ENCODE results near the gene GRIK2. TPM values are rescaled to one million over a fixed set of nuclear protein-coding genes. Genes with fewer than 3 reads are reported as not detected.

The GRIK2 gene
- total RNA-seq, 1 donor from 2014 or later: not detected

DNA sequence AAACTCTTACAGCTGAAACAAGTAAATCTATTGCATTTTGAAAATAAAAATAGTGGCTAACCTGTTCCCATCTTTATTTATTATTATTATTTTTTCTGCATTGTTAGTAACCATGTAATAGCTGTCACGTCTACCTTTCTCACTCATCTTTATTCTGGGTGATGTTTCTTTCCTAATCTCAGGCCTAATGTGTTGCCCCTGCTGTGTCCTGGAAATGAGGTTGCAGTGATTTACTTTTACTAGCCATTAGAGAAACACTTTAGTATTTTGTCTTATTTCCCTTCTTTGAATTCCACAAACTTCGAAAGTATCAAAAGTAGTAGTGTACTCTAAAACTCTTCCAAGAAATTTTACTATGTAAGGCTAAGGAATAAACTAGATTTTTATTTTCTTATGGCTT lies 546.9 kb downstream of the GRIK2 start:
- Mint-ChIP-seq H3K4me3 (ENCODE audit: low read depth) (no peak overlapping the region), H3K9me3 (peaks cover 17% of the 10 kb centered on the region), H3K36me3 (ENCODE audit: low read depth) (no peaks in the 10 kb centered on the region), H3K27me3 (ENCODE audit: low read depth) (no peaks in the 10 kb centered on the region), H3K27ac (no peak overlapping the region), H3K4me1 (ENCODE audit: low read depth) (no peaks in the 10 kb centered on the region)
- no peak for DNase-seq (ENCODE audit: low spot score)
- intact Hi-C loops (cut with micrococcal nuclease): no loop called here

DNA sequence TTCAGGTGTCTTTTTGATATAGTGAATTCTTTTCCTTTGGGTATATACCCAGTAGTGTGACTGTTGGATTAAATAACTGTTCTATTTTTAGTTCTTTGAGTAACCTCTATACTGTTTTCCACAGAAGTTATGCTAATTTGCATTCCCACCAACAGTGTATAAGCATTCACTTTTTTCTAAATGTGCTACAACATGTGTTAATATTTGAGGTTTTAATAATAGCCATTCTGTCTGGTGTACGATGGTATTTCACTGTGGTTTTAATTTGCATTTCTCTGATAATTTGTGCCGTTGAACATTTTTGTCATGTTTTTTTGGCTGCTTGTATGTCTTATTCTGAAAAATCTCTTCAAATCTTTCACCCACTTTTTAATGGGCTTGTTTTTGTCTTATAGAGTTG lies 563.5 kb downstream of the GRIK2 start:
- DNase-seq (ENCODE audit: low spot score): no peak
- Mint-ChIP-seq H3K4me1 (ENCODE audit: low read depth) (no peaks in the 10 kb centered on the region), H3K27me3 (ENCODE audit: low read depth) (no peaks in the 10 kb centered on the region), H3K27ac (no peak overlapping the region), H3K4me3 (ENCODE audit: low read depth) (no peak overlapping the region), H3K36me3 (ENCODE audit: low read depth) (no peaks in the 10 kb centered on the region), H3K9me3 (peaks cover 17% of the 10 kb centered on the region)
- intact Hi-C loops (cut with micrococcal nuclease): no loop called here

DNA sequence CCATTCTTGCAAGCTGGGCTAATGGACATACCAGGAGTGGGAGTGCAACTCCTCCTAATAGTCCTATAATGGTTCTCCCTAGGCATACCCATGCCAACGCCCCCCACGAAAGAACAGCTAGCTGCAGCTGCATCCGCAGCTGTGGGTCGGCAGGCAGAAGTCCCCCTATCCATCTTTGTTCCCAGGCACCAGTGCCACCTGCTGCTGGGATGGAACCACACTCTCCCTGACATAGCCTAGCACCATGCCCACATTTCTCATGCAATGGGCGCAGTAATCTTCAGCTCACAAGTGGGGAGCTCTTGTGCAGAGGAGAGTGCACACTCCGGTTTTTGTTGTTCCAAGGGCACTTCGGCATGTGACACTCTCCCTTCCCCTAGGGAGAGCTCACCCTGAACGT lies 567.8 kb downstream of the GRIK2 start:
- intact Hi-C loops (cut with micrococcal nuclease): no loop called here
- Mint-ChIP-seq H3K27ac (no peak overlapping the region), H3K36me3 (ENCODE audit: low read depth) (no peaks in the 10 kb centered on the region), H3K27me3 (ENCODE audit: low read depth) (no peaks in the 10 kb centered on the region), H3K9me3 (peaks cover 17% of the 10 kb centered on the region), H3K4me1 (ENCODE audit: low read depth) (no peaks in the 10 kb centered on the region), H3K4me3 (ENCODE audit: low read depth) (no peak overlapping the region)
- no peak for DNase-seq (ENCODE audit: low spot score)

DNA sequence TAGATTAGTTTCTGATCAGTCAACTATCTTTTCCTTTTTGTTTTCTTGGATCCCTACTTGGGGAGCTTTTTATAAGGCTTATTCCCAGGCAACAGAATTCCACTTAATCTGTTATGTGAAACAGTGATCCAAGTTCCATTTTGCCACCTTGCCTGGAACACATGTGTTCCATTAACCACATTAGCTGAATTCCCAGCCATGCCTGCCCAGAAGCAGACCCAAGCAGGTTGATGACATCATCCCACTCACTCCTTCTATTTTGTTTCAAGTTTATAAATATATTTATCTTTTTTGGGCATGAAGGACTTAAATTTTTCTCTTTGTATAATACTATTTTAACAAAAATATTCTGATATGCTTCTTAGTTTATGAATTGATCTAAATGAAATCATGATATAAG lies 587.4 kb downstream of the GRIK2 start:
- H3K27ac Mint-ChIP-seq: no peak overlapping the region
- DNase-seq (ENCODE audit: low spot score): no peak
- intact Hi-C loops (cut with micrococcal nuclease): no loop called here
- H3K27me3 Mint-ChIP-seq (ENCODE audit: low read depth): no peaks in the 10 kb centered on the region
- H3K4me3 Mint-ChIP-seq (ENCODE audit: low read depth): no peak overlapping the region
- no peaks in the 10 kb centered on the region for H3K36me3 Mint-ChIP-seq (ENCODE audit: low read depth)
- peaks cover 6% of the 10 kb centered on the region for H3K9me3 Mint-ChIP-seq
- H3K4me1 Mint-ChIP-seq (ENCODE audit: low read depth): no peaks in the 10 kb centered on the region

DNA sequence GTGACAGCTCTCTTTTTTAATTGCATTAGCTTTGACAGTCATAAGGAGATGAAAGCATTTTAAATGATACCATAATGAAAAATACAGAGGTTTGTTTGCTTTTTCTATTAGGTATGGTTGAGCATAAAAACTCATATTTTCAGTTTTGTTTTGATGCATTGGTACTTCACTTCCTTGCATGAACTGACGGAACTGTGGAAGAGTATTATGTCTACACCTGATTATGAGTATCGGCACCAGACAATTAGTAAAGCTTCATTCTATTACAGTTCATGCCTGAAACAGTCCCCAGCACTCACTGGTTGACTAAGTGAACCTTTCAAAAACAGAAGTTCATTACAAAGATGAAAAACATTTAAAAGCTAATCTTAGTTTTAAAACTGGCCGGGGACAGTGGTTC lies 593.0 kb downstream of the GRIK2 start:
- no peaks in the 10 kb centered on the region for H3K9me3 Mint-ChIP-seq
- intact Hi-C loops (cut with micrococcal nuclease): no loop called here

DNA sequence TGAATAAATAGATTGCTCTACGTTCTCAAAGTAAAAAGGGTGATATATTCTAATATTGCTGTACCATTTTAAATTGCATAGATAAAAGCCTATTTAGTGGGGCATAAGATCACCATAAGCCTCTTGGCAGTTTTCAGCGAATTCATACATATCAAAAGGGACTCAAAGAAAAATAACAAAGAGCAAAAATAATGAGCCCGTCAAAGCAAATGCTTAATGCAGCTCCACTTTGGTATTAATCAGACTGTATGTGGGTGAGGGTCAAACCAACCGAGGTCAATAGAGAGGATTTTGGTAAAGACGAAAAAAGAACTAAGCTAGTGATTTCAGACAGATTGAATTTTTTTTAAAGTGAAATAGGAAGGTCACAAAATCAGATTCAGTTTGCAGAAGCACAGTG lies 598.8 kb downstream of the GRIK2 start:
- DNase-seq (ENCODE audit: low spot score): no peak
- no peak overlapping the region for H3K27ac Mint-ChIP-seq
- H3K9me3 Mint-ChIP-seq: no peaks in the 10 kb centered on the region
- H3K27me3 Mint-ChIP-seq (ENCODE audit: low read depth): no peaks in the 10 kb centered on the region
- intact Hi-C loops (cut with micrococcal nuclease): no loop called here
- H3K4me3 Mint-ChIP-seq (ENCODE audit: low read depth): no peak overlapping the region
- H3K36me3 Mint-ChIP-seq (ENCODE audit: low read depth): no peaks in the 10 kb centered on the region
- H3K4me1 Mint-ChIP-seq (ENCODE audit: low read depth): no peaks in the 10 kb centered on the region

More for the DNA sequence above, 593.0 kb downstream of the GRIK2 start:
- H3K4me1 Mint-ChIP-seq (ENCODE audit: low read depth): no peaks in the 10 kb centered on the region
- no peak overlapping the region for H3K27ac Mint-ChIP-seq
- DNase-seq (ENCODE audit: low spot score): no peak
- no peaks in the 10 kb centered on the region for H3K27me3 Mint-ChIP-seq (ENCODE audit: low read depth)
- no peak overlapping the region for H3K4me3 Mint-ChIP-seq (ENCODE audit: low read depth)
- H3K36me3 Mint-ChIP-seq (ENCODE audit: low read depth): no peaks in the 10 kb centered on the region

DNA sequence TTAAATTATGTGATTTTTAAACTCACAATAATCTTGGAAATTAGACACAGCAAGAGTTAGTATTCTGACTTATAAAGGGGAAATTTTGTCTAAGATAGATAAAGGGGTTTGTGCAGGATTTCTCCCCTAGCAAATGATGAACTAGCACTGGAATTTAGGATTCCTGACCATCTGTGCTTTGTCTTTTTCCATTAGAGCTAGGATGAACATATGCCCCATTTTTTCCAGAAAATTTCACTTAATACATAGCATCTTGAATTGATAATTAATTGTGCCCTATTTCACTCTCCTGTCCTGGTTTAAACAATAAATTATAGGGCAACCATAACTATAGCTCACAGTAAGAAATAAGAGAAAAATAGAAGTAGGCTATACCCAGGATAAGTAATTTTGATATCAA lies 601.0 kb downstream of the GRIK2 start:
- no peaks in the 10 kb centered on the region for H3K27me3 Mint-ChIP-seq (ENCODE audit: low read depth)
- H3K36me3 Mint-ChIP-seq (ENCODE audit: low read depth): no peaks in the 10 kb centered on the region
- H3K4me3 Mint-ChIP-seq (ENCODE audit: low read depth): no peak overlapping the region
- H3K4me1 Mint-ChIP-seq (ENCODE audit: low read depth): no peaks in the 10 kb centered on the region
- H3K9me3 Mint-ChIP-seq: no peaks in the 10 kb centered on the region
- no peak overlapping the region for H3K27ac Mint-ChIP-seq
- no peak for DNase-seq (ENCODE audit: low spot score)
- intact Hi-C loops (cut with micrococcal nuclease): no loop called here

DNA sequence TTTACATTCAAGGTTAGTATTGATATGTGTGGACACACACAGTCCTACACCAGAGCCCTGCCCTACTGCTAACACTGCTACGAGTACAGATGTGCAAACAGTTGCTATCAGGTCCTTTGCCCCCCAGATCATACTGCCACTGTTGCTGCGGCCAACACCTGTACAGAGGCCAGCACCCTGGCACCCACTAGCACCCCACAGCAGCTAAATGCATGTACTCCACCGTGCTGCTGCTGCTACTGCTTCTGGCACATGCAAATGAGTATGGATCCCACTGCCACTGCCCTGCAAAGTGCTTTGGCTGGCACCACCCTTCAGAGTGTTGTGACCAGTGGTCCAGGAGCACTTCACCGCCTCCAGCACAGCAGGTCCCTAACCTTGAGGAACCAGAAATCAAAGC lies 621.9 kb downstream of the GRIK2 start:
- Mint-ChIP-seq H3K27ac (no peak overlapping the region), H3K4me3 (ENCODE audit: low read depth) (no peak overlapping the region), H3K27me3 (ENCODE audit: low read depth) (no peaks in the 10 kb centered on the region), H3K36me3 (ENCODE audit: low read depth) (no peaks in the 10 kb centered on the region), H3K9me3 (peaks cover 10% of the 10 kb centered on the region), H3K4me1 (ENCODE audit: low read depth) (no peaks in the 10 kb centered on the region)
- no peak for DNase-seq (ENCODE audit: low spot score)
- intact Hi-C loops (cut with micrococcal nuclease): no loop called here

DNA sequence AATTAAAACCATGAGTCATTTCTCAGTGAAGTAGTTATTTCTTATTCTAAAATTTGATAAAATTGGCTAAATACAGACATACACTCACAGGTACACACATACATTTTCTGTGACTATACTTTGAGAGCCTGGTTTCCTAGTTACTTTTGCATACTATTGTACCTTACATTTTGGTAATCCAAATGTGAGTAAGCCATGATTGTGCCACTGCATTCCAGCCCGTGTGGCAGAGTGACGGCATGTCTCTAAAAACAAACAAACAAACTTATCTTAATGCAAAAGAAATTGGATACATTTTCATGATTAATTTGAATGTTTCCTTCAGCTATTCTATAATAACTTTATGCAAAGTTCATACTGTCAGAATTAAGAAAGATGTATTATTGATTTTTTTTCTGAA lies 628.8 kb downstream of the GRIK2 start:
- Mint-ChIP-seq H3K36me3 (ENCODE audit: low read depth) (no peaks in the 10 kb centered on the region), H3K9me3 (no peaks in the 10 kb centered on the region), H3K27me3 (ENCODE audit: low read depth) (no peaks in the 10 kb centered on the region), H3K27ac (no peak overlapping the region), H3K4me1 (ENCODE audit: low read depth) (no peaks in the 10 kb centered on the region), H3K4me3 (ENCODE audit: low read depth) (no peak overlapping the region)
- intact Hi-C loops (cut with micrococcal nuclease): no loop called here
- no peak for DNase-seq (ENCODE audit: low spot score)

DNA sequence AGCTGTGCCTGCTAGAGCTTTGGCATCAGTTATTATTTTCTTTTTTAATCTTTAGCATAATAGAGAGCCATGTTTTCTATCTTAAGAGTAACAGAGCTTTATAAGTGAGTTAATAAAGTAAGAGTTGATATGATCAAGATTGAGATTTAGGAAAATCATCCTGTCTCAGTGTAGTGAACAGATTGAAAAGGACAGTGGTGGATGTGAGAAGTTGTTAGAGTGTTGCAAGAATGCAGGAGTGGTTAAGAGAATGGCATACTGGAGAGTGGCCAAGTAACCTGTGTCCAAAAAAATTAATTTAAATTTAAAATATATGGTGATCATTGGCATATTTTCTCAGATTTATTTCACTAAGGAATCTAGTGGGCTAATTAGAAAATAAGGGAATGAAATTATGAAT lies 629.3 kb downstream of the GRIK2 start:
- H3K4me1 Mint-ChIP-seq (ENCODE audit: low read depth): no peaks in the 10 kb centered on the region
- H3K4me3 Mint-ChIP-seq (ENCODE audit: low read depth): no peak overlapping the region
- intact Hi-C loops (cut with micrococcal nuclease): no loop called here
- no peaks in the 10 kb centered on the region for H3K9me3 Mint-ChIP-seq
- H3K27ac Mint-ChIP-seq: no peak overlapping the region
- DNase-seq (ENCODE audit: low spot score): no peak
- no peaks in the 10 kb centered on the region for H3K36me3 Mint-ChIP-seq (ENCODE audit: low read depth)
- H3K27me3 Mint-ChIP-seq (ENCODE audit: low read depth): no peaks in the 10 kb centered on the region

DNA sequence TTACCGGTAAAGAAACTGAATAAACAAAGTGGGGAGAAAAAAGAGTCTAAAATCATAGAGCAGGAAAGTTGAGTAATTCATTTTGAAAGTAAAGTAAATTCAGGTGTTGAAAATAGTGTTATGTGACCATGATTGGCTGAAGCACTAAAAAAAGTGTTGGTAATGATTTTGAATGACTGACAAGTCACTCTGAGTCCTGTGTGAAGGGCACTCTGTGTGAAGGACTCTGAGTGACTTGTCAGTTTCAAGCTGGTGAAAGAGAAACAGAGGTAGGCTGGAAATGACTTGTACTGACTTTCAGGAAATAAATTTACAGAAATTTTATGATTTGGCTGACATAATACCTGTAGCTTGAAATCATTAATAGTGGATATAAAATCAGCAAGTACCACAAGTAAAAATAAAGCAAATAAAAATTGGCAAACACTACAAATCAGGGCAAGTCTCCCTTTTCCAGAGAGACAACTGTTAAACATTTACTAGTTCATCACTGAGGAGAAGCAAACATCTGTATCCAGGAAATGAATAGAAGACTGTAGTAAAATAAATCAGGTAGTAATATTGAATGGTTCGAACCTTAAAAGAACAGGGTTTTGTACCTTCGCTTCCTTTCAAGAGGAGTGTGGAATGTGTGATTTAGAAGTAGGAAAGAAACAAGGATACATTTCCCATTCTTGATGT lies 630.6 kb downstream of the GRIK2 start:
- Mint-ChIP-seq H3K27ac (no peak overlapping the region), H3K4me1 (ENCODE audit: low read depth) (no peaks in the 10 kb centered on the region), H3K27me3 (ENCODE audit: low read depth) (no peaks in the 10 kb centered on the region), H3K9me3 (no peaks in the 10 kb centered on the region), H3K36me3 (ENCODE audit: low read depth) (no peaks in the 10 kb centered on the region), H3K4me3 (ENCODE audit: low read depth) (no peak overlapping the region)
- intact Hi-C loops (cut with micrococcal nuclease): no loop called here
- no peak for DNase-seq (ENCODE audit: low spot score)

DNA sequence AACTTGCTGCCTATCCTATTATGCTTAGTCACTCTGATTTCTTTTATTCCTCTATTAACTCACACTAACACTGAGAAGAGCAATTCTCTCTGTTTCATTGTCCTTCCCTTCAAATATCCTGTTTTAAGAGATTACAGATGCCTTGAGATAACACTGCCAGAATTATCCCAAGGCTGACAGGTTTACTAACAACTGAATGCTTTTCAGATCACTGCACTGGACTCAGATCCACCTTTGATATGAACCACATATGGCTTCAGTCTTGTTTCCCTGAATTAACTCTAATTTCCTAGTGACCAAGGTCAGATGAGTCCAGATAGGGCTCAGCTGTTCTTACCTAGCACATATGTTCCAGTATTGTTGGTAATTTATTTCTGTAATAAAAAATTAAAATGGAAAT lies 633.1 kb downstream of the GRIK2 start:
- H3K4me1 Mint-ChIP-seq (ENCODE audit: low read depth): no peaks in the 10 kb centered on the region
- intact Hi-C loops (cut with micrococcal nuclease): no loop called here
- H3K27ac Mint-ChIP-seq: no peak overlapping the region
- no peak for DNase-seq (ENCODE audit: low spot score)
- no peaks in the 10 kb centered on the region for H3K9me3 Mint-ChIP-seq
- no peaks in the 10 kb centered on the region for H3K36me3 Mint-ChIP-seq (ENCODE audit: low read depth)
- no peaks in the 10 kb centered on the region for H3K27me3 Mint-ChIP-seq (ENCODE audit: low read depth)
- no peak overlapping the region for H3K4me3 Mint-ChIP-seq (ENCODE audit: low read depth)

DNA sequence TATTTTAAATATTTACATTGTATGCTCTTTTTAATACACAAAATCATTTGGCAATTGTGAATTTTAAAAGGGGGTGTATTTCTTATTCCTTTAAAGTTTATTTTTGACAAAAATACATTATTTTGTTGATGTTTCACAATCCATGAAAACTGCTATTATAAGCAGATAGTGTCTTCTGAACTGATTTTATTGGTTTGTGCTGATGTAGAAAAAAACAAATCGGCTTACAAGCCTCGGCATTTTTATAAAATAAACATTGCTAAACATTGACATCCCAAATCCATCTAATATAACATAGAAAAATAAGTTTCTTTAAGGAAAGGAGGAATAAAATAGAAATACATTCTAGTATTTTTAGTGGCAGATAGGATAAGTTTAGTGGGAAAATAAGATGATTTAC lies 634.7 kb downstream of the GRIK2 start:
- Mint-ChIP-seq H3K36me3 (ENCODE audit: low read depth) (no peaks in the 10 kb centered on the region), H3K27ac (no peak overlapping the region), H3K4me1 (ENCODE audit: low read depth) (no peaks in the 10 kb centered on the region), H3K9me3 (no peaks in the 10 kb centered on the region), H3K4me3 (ENCODE audit: low read depth) (no peak overlapping the region), H3K27me3 (ENCODE audit: low read depth) (no peaks in the 10 kb centered on the region)
- no peak for DNase-seq (ENCODE audit: low spot score)
- intact Hi-C loops (cut with micrococcal nuclease): no loop called here

DNA sequence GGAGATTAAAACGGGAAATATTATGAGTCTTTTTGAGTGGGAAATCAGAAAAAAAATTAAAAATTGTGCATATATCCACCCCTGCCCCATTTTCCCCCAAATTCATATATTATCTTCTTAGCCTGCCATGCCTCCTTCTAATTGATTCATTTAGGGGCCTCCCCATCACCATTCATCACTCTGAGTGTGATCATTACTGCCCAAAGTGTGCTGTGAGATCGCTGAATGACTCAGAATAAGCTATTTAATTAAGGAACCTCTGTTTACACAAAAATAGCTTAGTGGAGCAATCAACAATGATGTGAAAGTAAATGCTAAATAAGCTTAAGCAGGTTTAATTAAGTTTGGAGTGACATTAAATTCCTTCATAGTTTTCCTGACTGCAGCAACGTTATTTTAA lies 645.5 kb downstream of the GRIK2 start:
- intact Hi-C loops (cut with micrococcal nuclease): no loop called here
- Mint-ChIP-seq H3K27me3 (ENCODE audit: low read depth) (no peaks in the 10 kb centered on the region), H3K27ac (no peak overlapping the region), H3K9me3 (peaks cover 7% of the 10 kb centered on the region), H3K4me3 (ENCODE audit: low read depth) (no peak overlapping the region), H3K36me3 (ENCODE audit: low read depth) (no peaks in the 10 kb centered on the region), H3K4me1 (ENCODE audit: low read depth) (no peaks in the 10 kb centered on the region)
- DNase-seq (ENCODE audit: low spot score): no peak

All from activated T-helper 2 cell treated with anti-CD3 and anti-CD28 coated beads, Interferon-gamma antibody, Interleukin-2, Interleukin-4, amounts not matched to agents 10 μg/mL and 5 μg/mL and 100 μg/mL, durations not matched to agents 14 hours and 24 hours and 36 hours (primary cell).